ENCODE results near the gene LDLRAD4.

DNA sequence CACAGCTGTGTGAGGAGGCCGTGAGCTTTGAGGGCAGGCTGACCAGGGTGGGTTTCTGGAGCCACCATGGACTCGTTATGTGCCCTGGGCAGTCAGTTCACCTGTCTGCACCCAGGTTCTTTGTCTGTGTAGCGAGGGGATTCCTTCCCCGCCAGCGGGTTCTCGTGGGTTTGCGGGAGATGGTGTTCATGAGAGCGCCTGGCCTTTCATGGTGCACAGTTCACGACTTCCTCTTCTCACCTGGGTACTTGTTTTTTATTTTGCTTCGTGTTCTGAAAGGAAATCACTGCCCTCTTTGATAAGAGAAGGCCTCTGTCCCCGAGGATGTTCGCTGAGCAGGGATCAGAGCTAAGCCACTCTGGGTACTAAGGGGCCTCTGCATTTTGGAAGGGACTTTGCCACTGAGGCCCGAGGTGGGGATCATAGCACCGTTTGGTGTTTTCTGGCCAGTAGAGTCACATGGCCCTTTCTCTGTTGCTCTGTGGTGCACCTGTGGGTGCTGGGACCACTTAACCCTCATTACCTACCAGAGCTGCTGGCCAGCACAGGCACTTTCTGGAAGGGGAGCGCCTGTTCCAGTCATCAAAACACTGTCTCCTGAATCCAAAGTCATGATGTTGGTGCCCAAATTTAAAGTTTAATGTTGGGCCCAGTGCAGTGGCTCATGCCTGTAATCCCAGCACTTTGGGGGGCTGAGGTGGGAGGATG is 78.5 kb downstream of the LDLRAD4 start:
- TF ChIP-seq, protein P1, sequence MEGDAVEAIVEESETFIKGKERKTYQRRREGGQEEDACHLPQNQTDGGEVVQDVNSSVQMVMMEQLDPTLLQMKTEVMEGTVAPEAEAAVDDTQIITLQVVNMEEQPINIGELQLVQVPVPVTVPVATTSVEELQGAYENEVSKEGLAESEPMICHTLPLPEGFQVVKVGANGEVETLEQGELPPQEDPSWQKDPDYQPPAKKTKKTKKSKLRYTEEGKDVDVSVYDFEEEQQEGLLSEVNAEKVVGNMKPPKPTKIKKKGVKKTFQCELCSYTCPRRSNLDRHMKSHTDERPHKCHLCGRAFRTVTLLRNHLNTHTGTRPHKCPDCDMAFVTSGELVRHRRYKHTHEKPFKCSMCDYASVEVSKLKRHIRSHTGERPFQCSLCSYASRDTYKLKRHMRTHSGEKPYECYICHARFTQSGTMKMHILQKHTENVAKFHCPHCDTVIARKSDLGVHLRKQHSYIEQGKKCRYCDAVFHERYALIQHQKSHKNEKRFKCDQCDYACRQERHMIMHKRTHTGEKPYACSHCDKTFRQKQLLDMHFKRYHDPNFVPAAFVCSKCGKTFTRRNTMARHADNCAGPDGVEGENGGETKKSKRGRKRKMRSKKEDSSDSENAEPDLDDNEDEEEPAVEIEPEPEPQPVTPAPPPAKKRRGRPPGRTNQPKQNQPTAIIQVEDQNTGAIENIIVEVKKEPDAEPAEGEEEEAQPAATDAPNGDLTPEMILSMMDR (IDR thresholded peaks at IDR 0.05; ENCODE audit: insufficient read depth, low read length, poor library complexity, severe bottlenecking) = no peak
- TF ChIP-seq EZH2phosphoT487 (conservative IDR thresholded peaks at IDR 0.05; ENCODE audit: low read length) = no peak

Measured in SU-DHL-6 (cell line).